Parathyroid adenoma (tissue), 2 donors: ENCODE results near the gene ZNF212.
A peak's percentile ranks its signal among the peaks of the same experiment; 100 is the strongest.

ENCODE experiments used
- H2AFZ ChIP-seq: fragments of 300-600 bp; sonication (generic); one replicate; pipeline ENCODE4 v1.7.0; 2017; ENCODE audit warnings: antibody characterized with exemption, mild to moderate bottlenecking
- H3K27ac ChIP-seq: fragments of 300-600 bp; sonication (generic); one replicate; pipeline ENCODE4 v1.7.0; 2017
- H3K27me3 ChIP-seq: fragments of 300-600 bp; sonication (generic); one replicate; pipeline ENCODE4 v1.7.0; 2017; ENCODE audit warnings: low read length; ENCODE audit not compliant: control insufficient read depth, insufficient read depth
- H3K36me3 ChIP-seq: fragments of 300-600 bp; sonication (generic); one replicate; pipeline ENCODE4 v1.7.0; 2017; ENCODE audit warnings: low read length; ENCODE audit not compliant: control insufficient read depth, insufficient read depth
- H3K4me1 ChIP-seq: fragments of 300-600 bp; sonication (generic); one replicate; pipeline ENCODE4 v1.7.0; 2017; ENCODE audit warnings: control low read depth
- H3K4me2 ChIP-seq: fragments of 300-600 bp; sonication (generic); one replicate; pipeline ENCODE4 v1.7.0; 2017; ENCODE audit warnings: low read length
- H3K4me3 ChIP-seq: fragments of 300-600 bp; sonication (generic); one replicate; pipeline ENCODE4 v1.7.0; 2017; ENCODE audit warnings: low read depth, low read length
- H3K79me2 ChIP-seq: fragments of 300-600 bp; sonication (generic); one replicate; pipeline ENCODE4 v1.7.0; 2017; ENCODE audit warnings: control low read depth
- H3K9ac ChIP-seq: fragments of 300-600 bp; sonication (generic); one replicate; pipeline ENCODE4 v1.7.0; 2017; ENCODE audit warnings: mild to moderate bottlenecking
- H3K9me3 ChIP-seq: fragments of 300-600 bp; sonication (generic); one replicate; pipeline ENCODE4 v1.7.0; 2017; ENCODE audit warnings: low read length; ENCODE audit not compliant: control insufficient read depth
- CTCF ChIP-seq: fragments of 300-600 bp; sonication (generic); IDR thresholded peaks from one replicate; pipeline ENCODE4 v1.7.0; 2017; ENCODE audit warnings: antibody characterized with exemption, mild to moderate bottlenecking
- donor health status: primary hyperparathyroidism.

The ZNF212 gene

GRCh38 chr7:149284850-149285585 is 45.6 kb downstream of the ZNF212 start:
- peak overlapping the region; percentile 24 for H3K27ac ChIP-seq

GRCh38 chr7:149285603-149286002 is 46.2 kb downstream of the ZNF212 start:
- Histone ChIP-seq H3K9ac (no peak overlapping the region), H3K4me1 (peaks cover 3% of the 10 kb centered on the region), H3K27me3 (no peaks in the 10 kb centered on the region), H3K36me3 (no peaks in the 10 kb centered on the region), H3K4me2 (peak overlapping the region; percentile 73), H3K79me2 (no peaks in the 10 kb centered on the region), H2AFZ (peak overlapping the region; percentile 79), H3K4me3 (peak overlapping the region; percentile 64), H3K9me3 (no peaks in the 10 kb centered on the region), H3K27ac (peak overlapping the region; percentile 24)
- TF ChIP-seq CTCF: no peak

More at GRCh38 chr7:149284850-149285585, 45.6 kb downstream of the ZNF212 start:
- Histone ChIP-seq H3K9me3 (no peaks in the 10 kb centered on the region), H3K27me3 (no peaks in the 10 kb centered on the region), H3K4me1 (peaks cover 3% of the 10 kb centered on the region), H3K79me2 (no peaks in the 10 kb centered on the region), H3K4me3 (peak overlapping the region; percentile 64), H3K36me3 (no peaks in the 10 kb centered on the region), H2AFZ (peak overlapping the region; percentile 79), H3K9ac (no peak overlapping the region), H3K4me2 (peak overlapping the region; percentile 73)
- peak; percentile 58 for TF ChIP-seq CTCF

- Histone ChIP-seq H3K4me3 (no peak overlapping the region), H3K4me2 (no peak overlapping the region), H3K27me3 (no peaks in the 10 kb centered on the region), H3K9ac (no peak overlapping the region), H3K4me1 (peaks cover 3% of the 10 kb centered on the region), H2AFZ (no peak overlapping the region), H3K27ac (no peak overlapping the region), H3K9me3 (no peaks in the 10 kb centered on the region), H3K36me3 (no peaks in the 10 kb centered on the region), H3K79me2 (no peaks in the 10 kb centered on the region)
- no peak for TF ChIP-seq CTCF
Measured at GRCh38 chr7:149286811-149287400, 47.5 kb downstream of the ZNF212 start.

GRCh38 chr7:149287622-149288021 is 48.2 kb downstream of the ZNF212 start:
- Histone ChIP-seq H3K27ac (no peak overlapping the region), H3K79me2 (no peaks in the 10 kb centered on the region), H3K36me3 (no peaks in the 10 kb centered on the region), H2AFZ (no peak overlapping the region), H3K4me1 (peaks cover 3% of the 10 kb centered on the region), H3K4me3 (no peak overlapping the region), H3K9me3 (no peaks in the 10 kb centered on the region), H3K27me3 (no peaks in the 10 kb centered on the region), H3K9ac (no peak overlapping the region), H3K4me2 (no peak overlapping the region)
- TF ChIP-seq CTCF: no peak
